Skeletal muscle satellite cell (primary cell): ENCODE measurements around the gene IGSF9B.

Experiments
- H3K27me3 ChIP-seq: 2 replicates; pipeline ENCODE4 v1.7.0; 2013; ENCODE audit warnings: low read length; ENCODE audit not compliant: control insufficient read depth, insufficient read depth
- H3K36me3 ChIP-seq: 2 replicates; pipeline ENCODE4 v1.7.0; 2013; ENCODE audit warnings: mild to moderate bottlenecking, control low read depth, low read length; ENCODE audit not compliant: insufficient read depth
- H3K4me1 ChIP-seq: 2 replicates; pipeline ENCODE4 v1.7.0; 2013; ENCODE audit warnings: low read length; ENCODE audit not compliant: control insufficient read depth, insufficient read depth
- H3K4me2 ChIP-seq: 2 replicates; pipeline ENCODE4 v1.7.0; 2013; ENCODE audit warnings: mild to moderate bottlenecking, low read length
- H3K4me3 ChIP-seq: 2 replicates; pipeline ENCODE4 v1.7.0; 2013; ENCODE audit warnings: low read length
- H3K9ac ChIP-seq: 2 replicates; pipeline ENCODE4 v1.7.0; 2013; ENCODE audit warnings: mild to moderate bottlenecking, low read depth, low read length, moderate library complexity
- H3K9me3 ChIP-seq: replicated peaks from 2 replicates; pipeline ENCODE4 v1.7.0; 2013; ENCODE audit warnings: mild to moderate bottlenecking, control low read depth, low read length

The IGSF9B gene

DNA sequence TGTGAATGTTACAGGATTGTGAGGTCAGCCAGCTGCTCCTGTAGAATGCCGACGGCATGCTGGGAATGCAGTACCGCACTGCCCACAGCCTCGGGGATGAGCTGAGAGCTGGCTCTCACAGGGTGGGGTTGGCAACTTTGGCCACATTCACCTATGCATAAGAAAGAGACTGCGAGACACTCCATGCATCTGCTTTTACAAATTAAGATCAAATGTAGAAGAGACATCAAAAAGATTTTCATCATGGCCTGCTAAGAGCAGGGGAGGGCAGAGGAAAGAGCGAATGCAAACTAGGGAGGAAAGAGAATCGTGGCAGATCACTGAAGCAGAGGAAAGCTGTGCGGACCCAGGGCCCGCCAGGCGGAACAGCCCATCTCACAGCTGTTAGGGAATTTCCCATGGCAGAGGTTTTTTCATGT lies 61.7 kb downstream of the IGSF9B start:
- Histone ChIP-seq H3K9me3 (peaks cover 6% of the 10 kb centered on the region), H3K27me3 (no peaks in the 10 kb centered on the region), H3K36me3 (no peaks in the 10 kb centered on the region), H3K4me1 (no peaks in the 10 kb centered on the region), H3K4me3 (no peak overlapping the region), H3K4me2 (no peak overlapping the region), H3K9ac (no peak overlapping the region)

DNA sequence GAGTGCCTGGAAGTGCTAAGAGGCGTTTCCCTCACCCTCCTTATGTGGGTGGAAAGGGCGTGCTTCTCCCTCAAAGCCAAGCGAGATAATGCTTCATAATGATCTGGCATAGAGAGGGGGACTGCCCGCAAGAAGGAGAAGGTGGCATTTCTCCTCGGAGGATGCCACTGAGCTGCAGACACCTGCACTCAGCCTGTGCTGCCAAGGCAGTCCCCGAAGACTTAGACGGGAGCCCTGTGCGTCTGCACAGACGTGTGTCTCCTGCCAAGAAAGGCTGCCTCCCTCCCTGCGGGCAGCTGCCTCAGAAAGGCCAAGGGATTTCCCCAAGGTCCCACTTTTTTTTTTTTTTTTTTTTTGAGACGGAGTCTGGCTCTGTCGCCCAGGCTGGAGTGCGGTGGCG lies 63.4 kb downstream of the IGSF9B start:
- Histone ChIP-seq H3K9me3 (no peaks in the 10 kb centered on the region), H3K36me3 (no peaks in the 10 kb centered on the region), H3K4me2 (no peak overlapping the region), H3K27me3 (no peaks in the 10 kb centered on the region), H3K4me3 (no peak overlapping the region), H3K4me1 (no peaks in the 10 kb centered on the region), H3K9ac (no peak overlapping the region)

DNA sequence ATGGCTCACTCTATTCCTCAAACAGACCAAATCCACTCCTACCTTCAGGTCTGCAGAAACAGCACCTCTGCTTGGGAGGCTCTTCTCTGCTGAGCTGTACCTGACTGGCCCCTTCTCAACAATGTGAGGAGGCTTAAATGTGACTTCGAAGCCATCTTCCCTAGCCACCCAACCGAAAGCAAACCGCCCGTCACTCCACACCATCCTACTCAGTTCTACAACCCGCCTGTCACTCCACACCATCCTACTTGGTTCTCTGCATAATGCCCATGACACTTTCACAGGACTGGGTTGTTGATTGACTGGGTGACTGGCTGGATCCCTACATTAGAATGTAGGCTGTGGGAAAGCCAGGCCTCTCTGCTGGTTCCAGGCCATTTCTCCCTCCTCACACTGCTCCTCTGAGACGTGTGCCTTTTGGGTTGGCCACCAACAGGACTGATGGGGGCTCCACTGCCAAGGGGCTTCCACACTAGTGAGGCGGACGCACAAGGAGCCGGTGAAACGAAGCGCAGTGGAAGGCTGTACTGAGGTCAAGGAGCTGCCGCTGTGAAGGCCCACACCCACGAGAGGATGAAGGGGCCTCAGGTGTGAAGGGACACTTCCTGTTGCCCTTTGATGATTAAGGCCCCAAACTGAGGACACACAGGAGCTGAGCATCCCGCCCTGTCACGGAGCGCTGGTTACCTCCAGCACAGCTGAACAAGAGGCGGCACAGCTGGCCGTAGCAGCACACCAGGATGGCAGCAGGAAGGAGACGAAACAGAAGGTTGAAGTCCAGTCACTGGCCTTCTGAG lies 64.0 kb downstream of the IGSF9B start:
- no peaks in the 10 kb centered on the region for H3K9me3 ChIP-seq
- H3K4me2 ChIP-seq: no peak overlapping the region
- H3K9ac ChIP-seq: no peak overlapping the region
- no peaks in the 10 kb centered on the region for H3K27me3 ChIP-seq
- H3K4me3 ChIP-seq: no peak overlapping the region
- no peaks in the 10 kb centered on the region for H3K36me3 ChIP-seq
- no peaks in the 10 kb centered on the region for H3K4me1 ChIP-seq

DNA sequence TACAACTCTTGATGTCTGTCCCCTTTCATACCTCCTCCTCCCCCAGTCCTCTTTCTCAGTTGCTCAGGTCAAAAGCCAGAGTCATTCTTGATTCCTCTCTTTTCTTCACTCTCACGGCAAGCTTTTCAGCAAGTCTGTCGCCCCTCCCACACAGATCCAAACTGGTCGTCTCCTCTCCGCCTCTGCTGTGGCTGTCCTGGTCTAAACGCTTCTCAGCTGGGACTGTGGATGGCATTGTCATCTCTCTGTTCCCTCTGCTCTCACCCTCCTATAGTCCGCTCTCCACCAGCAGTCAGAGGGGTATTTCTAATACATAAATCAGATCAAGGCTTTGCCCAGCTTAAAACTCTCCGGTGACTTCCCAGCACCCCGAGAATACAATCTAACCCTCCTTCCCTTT lies 64.6 kb downstream of the IGSF9B start:
- Histone ChIP-seq H3K27me3 (no peaks in the 10 kb centered on the region), H3K4me1 (no peaks in the 10 kb centered on the region), H3K4me2 (no peak overlapping the region), H3K9me3 (no peaks in the 10 kb centered on the region), H3K36me3 (no peaks in the 10 kb centered on the region), H3K4me3 (no peak overlapping the region), H3K9ac (no peak overlapping the region)

DNA sequence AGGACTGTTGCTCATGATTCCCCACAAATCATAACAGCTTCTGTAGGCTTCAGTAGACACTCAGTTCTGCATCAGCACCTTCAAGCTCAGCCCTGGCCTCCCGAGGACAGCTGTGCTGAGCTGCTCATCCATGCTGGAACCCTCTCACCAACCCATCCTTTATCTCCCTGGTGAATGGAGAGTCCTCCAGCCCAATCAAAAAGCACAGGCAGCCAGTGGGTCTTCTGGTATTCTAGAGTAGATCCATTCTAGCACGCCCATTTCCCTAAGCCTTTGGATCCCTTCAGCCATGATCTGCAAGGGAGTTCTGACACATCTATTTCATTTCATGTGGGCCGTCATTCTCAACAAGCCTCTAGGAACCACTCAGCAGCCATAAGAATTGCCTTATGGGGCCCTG lies 66.9 kb downstream of the IGSF9B start:
- Histone ChIP-seq H3K36me3 (no peaks in the 10 kb centered on the region), H3K4me1 (no peaks in the 10 kb centered on the region), H3K4me3 (no peak overlapping the region), H3K4me2 (no peak overlapping the region), H3K27me3 (no peaks in the 10 kb centered on the region), H3K9me3 (peaks cover 3% of the 10 kb centered on the region), H3K9ac (no peak overlapping the region)

DNA sequence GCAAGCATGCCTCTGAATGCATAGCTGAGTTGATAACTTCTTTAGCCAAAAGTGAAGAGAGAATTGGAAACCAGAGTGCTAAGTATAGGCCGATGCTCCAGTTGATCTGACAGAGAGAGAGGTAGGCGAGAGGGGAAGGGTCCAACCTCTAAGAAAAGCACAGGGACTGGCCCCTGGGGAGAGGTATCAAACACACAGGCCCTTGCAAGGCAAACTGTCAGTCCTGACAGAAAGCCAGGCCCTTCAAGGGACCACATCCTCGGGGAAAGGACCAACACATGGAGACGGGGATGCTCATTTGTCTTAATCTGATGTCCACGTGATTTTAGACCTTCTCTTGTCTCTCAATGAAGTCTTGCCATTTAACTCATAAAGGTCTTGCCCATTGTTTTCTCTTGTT lies 67.6 kb downstream of the IGSF9B start:
- Histone ChIP-seq H3K4me2 (no peak overlapping the region), H3K9me3 (peaks cover 3% of the 10 kb centered on the region), H3K4me1 (no peaks in the 10 kb centered on the region), H3K36me3 (no peaks in the 10 kb centered on the region), H3K27me3 (no peaks in the 10 kb centered on the region), H3K9ac (no peak overlapping the region), H3K4me3 (no peak overlapping the region)

DNA sequence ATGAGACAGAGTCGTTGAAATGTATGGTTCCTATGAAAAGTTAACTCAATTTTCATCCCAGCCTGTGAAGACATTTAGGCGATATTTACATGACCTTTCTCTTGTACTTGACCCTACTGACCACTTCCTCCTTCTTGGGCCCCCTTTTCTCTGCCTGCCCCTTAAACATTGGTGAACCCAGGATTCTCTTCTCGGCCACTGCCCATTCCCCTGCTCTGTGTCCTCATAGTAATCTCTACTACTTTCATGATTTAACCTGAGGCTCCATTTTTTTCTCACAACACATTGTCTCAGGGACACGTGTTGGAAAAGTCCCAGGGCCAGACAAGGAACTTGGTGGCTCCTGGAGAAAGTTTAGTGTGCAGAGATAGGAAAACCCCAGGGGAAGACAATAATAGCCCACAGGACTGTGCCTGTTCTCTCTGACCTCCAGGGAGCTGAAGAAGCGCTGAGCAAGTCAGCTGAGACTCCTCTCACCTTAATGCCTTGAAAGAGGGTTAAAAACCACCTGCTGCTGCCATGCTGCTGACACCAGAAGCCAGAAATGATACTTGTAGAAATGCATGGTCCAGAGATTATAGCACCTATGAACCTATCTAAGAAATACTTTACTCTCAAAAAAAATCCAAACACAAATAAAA lies 69.0 kb downstream of the IGSF9B start:
- no peaks in the 10 kb centered on the region for H3K4me1 ChIP-seq
- H3K9me3 ChIP-seq: peaks cover 3% of the 10 kb centered on the region
- no peak overlapping the region for H3K9ac ChIP-seq
- no peak overlapping the region for H3K4me2 ChIP-seq
- H3K36me3 ChIP-seq: no peaks in the 10 kb centered on the region
- no peak overlapping the region for H3K4me3 ChIP-seq
- no peaks in the 10 kb centered on the region for H3K27me3 ChIP-seq

DNA sequence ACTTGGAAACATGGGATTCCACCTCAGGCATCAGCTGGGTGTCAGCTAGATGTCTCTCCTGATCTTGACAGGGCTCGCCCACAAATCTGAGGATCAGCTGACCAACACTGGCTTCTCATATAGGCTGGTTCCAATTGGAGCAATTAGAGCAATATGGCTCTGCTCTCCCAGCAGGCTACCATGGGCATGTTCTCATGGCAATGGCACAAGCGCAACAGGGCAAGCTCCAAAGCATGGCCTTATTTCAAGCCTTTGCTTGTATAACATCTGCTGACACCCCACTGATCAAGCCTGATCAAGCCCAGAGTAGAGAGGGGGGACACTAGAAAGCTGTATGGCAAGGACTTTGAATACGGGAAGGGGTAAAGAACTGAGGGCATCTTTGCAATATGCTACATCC lies 70.7 kb downstream of the IGSF9B start:
- Histone ChIP-seq H3K36me3 (no peaks in the 10 kb centered on the region), H3K9ac (no peak overlapping the region), H3K4me3 (no peak overlapping the region), H3K9me3 (peaks cover 3% of the 10 kb centered on the region), H3K4me2 (no peak overlapping the region), H3K4me1 (no peaks in the 10 kb centered on the region), H3K27me3 (no peaks in the 10 kb centered on the region)

DNA sequence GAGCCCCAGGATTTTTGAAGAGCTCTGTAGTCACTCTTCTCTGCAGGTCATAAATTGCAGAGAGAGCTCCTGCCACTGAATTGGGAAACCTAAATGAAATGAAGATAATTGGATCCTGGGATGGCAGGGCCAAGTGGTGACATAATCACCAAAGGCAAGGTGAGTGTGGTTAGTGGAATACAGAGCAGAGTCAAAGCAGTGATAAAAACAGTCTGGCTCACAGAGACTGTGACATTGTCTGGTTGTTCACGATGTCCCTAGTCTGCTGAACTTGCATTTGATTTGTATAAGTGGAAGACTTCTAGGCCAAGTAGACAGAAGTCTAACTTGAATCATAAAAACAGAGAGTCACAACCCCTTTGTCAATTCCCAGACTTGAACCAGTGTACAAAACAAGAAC lies 84.6 kb downstream of the IGSF9B start:
- Histone ChIP-seq H3K9ac (no peak overlapping the region), H3K4me3 (no peak overlapping the region), H3K36me3 (no peaks in the 10 kb centered on the region), H3K4me2 (no peak overlapping the region), H3K4me1 (no peaks in the 10 kb centered on the region), H3K9me3 (no peaks in the 10 kb centered on the region), H3K27me3 (no peaks in the 10 kb centered on the region)

DNA sequence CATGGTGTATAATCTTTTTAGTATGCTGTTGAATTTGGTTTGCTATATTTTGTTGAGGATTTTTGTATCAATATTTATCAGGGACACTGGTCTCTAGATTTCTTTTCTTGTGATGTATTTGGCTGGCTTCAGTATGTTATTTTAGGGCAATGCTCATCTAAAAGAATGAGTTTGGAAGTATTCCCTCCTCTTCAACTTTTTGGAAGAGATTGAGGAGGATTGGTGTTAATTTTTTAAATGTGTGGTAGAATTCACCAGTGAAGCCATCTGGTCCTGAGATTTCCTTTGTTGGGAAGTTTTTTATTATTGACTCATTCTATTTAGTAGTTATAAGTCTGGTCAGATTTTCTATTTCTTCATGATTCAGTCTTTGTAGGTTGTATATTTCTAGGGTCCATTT lies 89.3 kb downstream of the IGSF9B start:
- Histone ChIP-seq H3K36me3 (no peaks in the 10 kb centered on the region), H3K4me2 (no peak overlapping the region), H3K4me3 (no peak overlapping the region), H3K4me1 (no peaks in the 10 kb centered on the region), H3K9ac (no peak overlapping the region), H3K27me3 (no peaks in the 10 kb centered on the region), H3K9me3 (no peaks in the 10 kb centered on the region)

DNA sequence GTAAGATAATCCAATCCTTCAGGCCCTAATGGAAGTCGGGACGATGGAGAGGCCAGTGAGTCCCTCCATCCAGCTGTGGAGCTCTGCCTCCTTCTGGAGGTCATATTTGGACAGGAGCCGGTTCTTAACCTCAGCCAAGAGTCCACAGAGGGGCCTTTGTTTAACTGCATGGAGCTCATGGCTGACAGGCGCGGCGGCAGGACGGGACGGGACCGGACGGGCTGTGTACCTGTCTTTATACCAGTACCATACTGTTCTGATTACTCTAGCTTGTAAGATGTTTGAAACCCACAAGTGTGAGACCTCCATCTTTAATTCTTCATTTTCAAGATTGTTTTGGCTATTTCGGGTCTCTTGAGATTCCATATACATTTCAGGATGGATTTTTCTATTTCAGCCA lies 91.3 kb downstream of the IGSF9B start:
- no peak overlapping the region for H3K4me2 ChIP-seq
- H3K4me3 ChIP-seq: no peak overlapping the region
- H3K4me1 ChIP-seq: no peaks in the 10 kb centered on the region
- H3K9ac ChIP-seq: no peak overlapping the region
- no peaks in the 10 kb centered on the region for H3K36me3 ChIP-seq
- H3K9me3 ChIP-seq: no peaks in the 10 kb centered on the region
- H3K27me3 ChIP-seq: no peaks in the 10 kb centered on the region

DNA sequence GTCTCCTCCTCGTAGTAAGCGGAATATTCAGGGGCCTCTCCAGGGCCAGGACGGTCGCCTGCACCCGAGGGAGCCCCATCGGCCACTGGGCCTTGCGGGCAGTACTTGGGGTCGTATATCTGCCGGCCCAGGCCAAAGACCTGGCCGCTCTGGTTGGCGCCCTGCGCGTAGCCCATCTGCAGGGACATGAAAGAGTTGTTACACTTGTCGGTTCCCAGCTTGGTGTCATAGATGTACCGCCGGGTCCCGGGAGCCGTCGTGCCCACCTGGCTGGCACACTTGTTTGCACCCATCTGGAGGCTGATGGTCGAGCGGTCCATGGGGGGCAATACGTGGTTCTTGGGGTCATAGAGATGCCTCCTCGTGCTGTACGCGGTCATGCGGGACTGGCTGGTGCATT lies 92.0 kb downstream of the IGSF9B start:
- H3K27me3 ChIP-seq: no peaks in the 10 kb centered on the region
- H3K4me1 ChIP-seq: no peaks in the 10 kb centered on the region
- H3K4me2 ChIP-seq: no peak overlapping the region
- no peak overlapping the region for H3K9ac ChIP-seq
- H3K9me3 ChIP-seq: no peaks in the 10 kb centered on the region
- no peaks in the 10 kb centered on the region for H3K36me3 ChIP-seq
- H3K4me3 ChIP-seq: no peak overlapping the region
